VCaP (cell line): ENCODE results near the gene SGCA.

Experiments
- H3K27ac ChIP-seq: fragments of 450-650 bp; 2 replicates; pipeline ENCODE4 v1.5.1; 2017
- TF ChIP-seq, protein P1 (sequence below): fragments of 450-650 bp; conservative IDR thresholded peaks from 2 replicates; pipeline ENCODE4 v1.5.1; 2017; ENCODE audit warnings: mild to moderate bottlenecking, moderate library complexity

The SGCA gene

DNA sequence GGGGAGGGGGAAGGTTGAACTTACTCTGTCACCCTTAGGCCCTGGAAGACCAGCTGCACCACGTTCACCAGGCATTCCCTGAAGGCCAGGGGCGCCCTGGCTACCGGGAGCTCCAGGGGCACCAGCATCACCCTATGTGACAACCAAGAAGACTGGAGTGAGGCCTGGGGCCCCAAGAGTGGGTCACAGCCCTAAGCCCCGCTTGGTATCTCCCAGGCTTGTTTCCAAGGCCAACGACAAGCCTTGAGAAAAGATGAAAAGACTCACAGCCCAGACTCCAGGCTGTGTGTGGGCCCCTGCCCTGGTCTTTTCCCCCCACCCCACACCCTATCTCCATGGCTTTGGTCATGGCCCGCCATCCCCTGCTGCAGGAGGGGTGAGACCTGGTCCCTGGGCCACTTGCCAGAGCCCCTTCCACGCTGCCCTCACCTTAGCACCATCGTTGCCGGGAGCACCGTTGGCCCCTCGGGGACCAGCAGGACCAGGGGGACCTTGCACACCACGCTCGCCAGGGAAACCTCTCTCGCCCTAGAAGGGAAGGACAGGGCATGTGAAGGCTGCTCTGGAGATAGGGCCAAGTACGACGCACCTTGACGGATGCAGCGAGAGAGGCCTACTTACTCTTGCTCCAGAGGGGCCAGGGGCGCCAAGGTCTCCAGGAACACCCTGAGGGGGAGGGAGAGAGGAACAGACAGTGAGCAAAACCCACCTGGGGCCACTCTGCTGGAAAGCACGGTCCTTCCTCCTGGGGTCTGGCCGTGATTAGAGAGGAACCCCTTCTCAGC, 25.7 kb downstream of the SGCA start:
- H3K27ac ChIP-seq = no peak overlapping the region
- TF ChIP-seq, protein P1, sequence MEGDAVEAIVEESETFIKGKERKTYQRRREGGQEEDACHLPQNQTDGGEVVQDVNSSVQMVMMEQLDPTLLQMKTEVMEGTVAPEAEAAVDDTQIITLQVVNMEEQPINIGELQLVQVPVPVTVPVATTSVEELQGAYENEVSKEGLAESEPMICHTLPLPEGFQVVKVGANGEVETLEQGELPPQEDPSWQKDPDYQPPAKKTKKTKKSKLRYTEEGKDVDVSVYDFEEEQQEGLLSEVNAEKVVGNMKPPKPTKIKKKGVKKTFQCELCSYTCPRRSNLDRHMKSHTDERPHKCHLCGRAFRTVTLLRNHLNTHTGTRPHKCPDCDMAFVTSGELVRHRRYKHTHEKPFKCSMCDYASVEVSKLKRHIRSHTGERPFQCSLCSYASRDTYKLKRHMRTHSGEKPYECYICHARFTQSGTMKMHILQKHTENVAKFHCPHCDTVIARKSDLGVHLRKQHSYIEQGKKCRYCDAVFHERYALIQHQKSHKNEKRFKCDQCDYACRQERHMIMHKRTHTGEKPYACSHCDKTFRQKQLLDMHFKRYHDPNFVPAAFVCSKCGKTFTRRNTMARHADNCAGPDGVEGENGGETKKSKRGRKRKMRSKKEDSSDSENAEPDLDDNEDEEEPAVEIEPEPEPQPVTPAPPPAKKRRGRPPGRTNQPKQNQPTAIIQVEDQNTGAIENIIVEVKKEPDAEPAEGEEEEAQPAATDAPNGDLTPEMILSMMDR = no peak

DNA sequence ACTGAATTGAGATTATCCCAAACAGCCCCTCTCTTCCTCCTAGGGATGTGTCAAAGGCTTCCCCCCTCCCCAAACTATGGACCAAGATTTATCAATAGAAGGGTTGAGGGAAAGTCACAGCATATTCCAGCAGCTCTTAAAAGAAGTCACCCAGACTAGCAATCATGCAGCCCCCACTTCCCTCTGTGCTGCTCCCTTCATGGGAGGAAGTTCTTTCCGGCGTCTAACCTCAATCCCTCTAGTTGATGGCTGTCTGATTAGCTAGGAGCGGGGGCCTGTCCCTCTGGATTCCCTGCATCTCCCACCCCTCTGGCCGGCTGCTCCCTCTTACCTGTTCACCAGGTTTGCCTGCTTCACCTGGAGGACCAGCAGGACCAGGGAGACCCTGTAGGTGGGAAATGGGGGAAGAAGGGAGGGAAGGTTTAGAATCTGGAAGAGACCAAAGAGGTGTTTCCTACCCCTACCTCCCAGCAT, 26.4 kb downstream of the SGCA start:
- H3K27ac ChIP-seq = no peak overlapping the region
- TF ChIP-seq, protein P1 = no peak

DNA sequence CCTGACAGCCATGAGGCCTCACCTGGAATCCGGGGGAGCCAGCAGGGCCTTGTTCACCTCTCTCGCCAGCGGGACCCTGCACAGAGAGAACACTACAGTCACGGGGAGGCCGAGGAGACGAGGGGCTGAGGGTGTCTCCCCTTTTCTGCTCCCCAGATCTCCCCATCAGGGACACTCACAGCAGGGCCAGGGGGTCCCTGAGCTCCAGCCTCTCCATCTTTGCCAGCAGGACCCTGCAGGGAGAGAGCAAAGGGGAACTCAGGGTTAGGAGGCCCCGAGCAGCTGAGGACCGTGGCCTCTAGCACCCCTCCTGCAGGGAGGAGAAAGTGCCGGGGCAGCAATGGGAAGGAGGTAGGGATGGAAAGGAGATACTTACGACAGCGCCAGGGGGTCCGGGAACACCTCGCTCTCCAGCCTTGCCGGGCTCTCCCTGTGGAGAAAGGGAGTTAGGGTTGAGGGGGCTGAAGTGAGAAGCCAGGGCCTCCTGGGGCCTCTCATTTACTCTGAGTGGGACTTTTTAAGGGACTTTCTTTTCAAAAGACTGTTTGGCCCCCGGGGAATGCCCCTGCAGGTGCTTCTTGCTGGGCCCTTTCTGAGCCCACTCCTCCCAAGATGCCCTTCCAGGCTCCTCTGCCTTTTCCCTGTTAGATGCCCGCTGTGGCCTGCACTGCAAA, 26.9 kb downstream of the SGCA start:
- TF ChIP-seq, protein P1 = no peak
- no peak overlapping the region for H3K27ac ChIP-seq

DNA sequence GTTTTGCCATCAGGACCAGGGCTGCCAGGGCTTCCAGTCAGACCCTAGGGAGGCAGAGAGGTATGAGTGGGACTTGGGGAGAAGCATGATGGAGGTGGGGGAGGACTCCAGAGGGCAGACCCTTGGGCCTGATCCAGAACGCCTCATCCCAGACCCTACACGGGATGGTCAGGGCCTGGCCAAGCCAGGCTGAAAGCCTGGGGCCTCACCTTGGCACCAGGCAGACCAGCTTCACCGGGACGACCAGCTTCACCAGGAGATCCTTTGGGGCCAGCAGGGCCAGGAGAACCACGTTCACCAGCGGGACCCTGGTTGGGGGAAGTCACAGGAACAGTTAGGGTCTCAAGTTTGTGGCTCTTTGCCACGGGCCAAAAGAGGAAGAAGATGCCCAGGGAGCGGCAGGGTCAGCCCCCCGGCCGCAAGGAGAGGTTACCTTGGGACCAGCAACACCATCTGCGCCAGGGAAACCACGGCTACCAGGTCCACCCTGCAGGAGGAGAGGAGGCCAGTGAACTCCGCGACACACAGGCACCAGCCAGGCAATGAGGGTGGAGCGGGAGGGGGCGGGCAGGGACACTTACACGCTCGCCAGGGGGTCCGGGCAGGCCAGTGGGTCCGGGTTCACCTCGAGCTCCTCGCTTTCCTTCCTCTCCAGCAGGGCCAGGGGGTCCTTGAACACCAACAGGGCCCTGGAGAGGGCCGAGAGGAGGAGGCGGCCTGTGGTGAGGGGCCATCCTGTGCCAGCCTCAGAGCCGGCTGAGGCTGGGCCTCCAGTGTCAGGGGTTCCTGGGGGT, 28.5 kb downstream of the SGCA start:
- TF ChIP-seq, protein P1 = no peak
- no peak overlapping the region for H3K27ac ChIP-seq

DNA sequence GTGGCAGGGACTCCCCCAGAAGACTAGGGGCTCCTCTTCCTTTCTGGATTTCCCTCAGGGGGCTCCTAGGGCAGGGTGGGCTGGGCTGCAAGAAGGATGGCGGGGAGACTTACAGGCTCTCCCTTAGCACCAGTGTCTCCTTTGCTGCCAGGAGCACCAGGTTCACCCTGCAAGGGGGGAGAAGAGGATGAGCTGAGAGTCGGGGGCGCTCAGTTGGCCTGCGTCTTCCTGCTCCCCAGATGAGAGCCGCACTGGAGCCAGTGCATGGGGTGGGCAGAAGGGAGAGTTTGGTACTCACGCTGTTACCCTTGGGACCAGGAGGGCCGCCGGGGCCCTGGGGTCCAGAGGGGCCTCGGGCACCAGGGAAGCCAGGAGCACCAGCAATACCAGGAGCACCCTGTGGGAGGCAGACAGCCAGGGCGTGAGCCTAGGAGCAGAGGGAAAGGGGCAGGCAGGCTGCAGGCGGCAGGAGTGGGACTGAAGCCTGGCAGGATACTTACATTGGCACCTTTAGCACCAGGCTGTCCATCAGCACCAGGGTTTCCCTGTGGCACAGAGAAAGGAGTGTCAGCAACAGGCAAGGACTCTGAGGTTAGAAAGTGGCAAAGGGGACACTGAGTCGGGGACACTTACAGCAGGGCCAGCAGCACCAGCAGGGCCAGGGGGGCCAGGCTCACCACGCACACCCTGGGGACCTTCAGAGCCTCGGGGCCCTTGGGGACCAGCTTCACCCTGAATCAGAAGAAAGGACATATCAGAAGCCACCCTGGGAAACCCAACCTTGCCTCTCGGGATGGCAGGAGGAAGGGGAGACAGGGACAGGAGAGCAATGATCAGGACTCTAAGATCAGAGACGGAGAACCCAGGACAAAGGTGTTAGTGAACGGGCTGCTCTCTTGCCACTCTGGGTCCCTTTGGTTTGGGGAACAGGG, 29.4 kb downstream of the SGCA start:
- TF ChIP-seq, protein P1 = no peak

DNA sequence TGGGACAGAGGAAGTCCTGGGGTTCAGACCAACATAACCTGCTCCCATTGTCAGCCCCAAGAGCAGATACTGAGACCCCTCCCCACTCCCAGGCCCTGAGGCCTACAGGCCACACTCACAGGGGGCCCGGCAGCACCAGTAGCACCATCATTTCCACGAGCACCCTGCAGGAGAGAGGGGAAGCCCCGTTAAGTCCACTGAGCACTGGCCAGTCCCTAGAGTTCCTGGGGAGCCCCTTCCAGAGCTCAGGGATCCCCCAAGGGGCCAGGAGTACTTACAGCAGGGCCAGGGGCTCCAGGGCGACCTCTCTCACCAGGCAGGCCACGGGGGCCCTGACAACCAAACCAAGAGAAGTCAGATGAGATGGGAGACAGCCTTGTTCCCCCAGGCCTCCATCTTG, 30.2 kb downstream of the SGCA start:
- no peak overlapping the region for H3K27ac ChIP-seq
- TF ChIP-seq, protein P1 = no peak

More for the DNA sequence above, 29.4 kb downstream of the SGCA start:
- H3K27ac ChIP-seq = no peak overlapping the region
